ENCODE data around the gene FAM193B. TPM values are rescaled to one million over a fixed set of nuclear protein-coding genes. Genes with fewer than 3 reads are reported as not detected.

The FAM193B gene
- total and polyA plus RNA-seq, 9 of the 15 experiments (the other 6 are each of a cell fraction or from before 2014, with no cell fraction given), result 4.4 to 76.4 (median 37.3) TPM

GRCh38 chr5:177475563-177476427, 78.6 kb downstream of the FAM193B start (continued):
- TF ChIP-seq ZBTB49 (CRISPR knock-in tag; IDR thresholded peaks at IDR 0.05; ENCODE audit: borderline replicate concordance) (no peak), KDM5B (IDR thresholded peaks at IDR 0.05; ENCODE audit: insufficient replicate concordance, low read depth, low read length) (no peak), HDAC2 (IDR thresholded peaks at IDR 0.05) (no peak), ATF4 (CRISPR knock-in tag; IDR thresholded peaks at IDR 0.05) (no peak), ARID4B (CRISPR knock-in tag; IDR thresholded peaks at IDR 0.05) (no peak), ZNF143 (CRISPR knock-in tag; IDR thresholded peaks at IDR 0.05) (no peak), RCOR1 (IDR thresholded peaks at IDR 0.05; ENCODE audit: borderline replicate concordance in 1 of 2, low read depth in 2 of 2, low read length in 2 of 2) (0 out of 4 replicates have a peak, but pooled peaks of 1 of the 2 experiments have one; percentile 9), VEZF1 (CRISPR knock-in tag; IDR thresholded peaks at IDR 0.05) (peak; percentile 32), ZNF197 (CRISPR knock-in tag; IDR thresholded peaks at IDR 0.05; ENCODE audit: low read depth) (no peak), HNRNPH1 (optimal IDR thresholded peaks at IDR 0.05; ENCODE audit: low read depth, low read length) (no peak), ARID2 (IDR thresholded peaks at IDR 0.05) (no peak), ZNF79 (CRISPR knock-in tag; IDR thresholded peaks at IDR 0.05; ENCODE audit: low read depth) (no peak), RBM25 (IDR thresholded peaks at IDR 0.05; ENCODE audit: low read depth, low read length, severe bottlenecking) (peak; percentile 85), MAX (CRISPR knock-in tag; IDR thresholded peaks at IDR 0.05) (no peak; the same call in 1 of the 2 replicates), IRF2 (CRISPR knock-in tag; IDR thresholded peaks at IDR 0.05) (no peak), TCFL5 (CRISPR knock-in tag; conservative IDR thresholded peaks at IDR 0.05) (no peak), CREM (IDR thresholded peaks at IDR 0.05; ENCODE audit: low read depth) (no peak)

Measured in K562 (cell line).